OCI-LY1 (cell line): ENCODE measurements around the gene TBX20.

Source experiments
- EZH2 ChIP-seq: fragments of 200-600 bp; sonication (generic), shearing (Covaris generic); IDR thresholded peaks from 2 replicates; pipeline ENCODE4 v1.8.0; 2017; ENCODE audit warnings: borderline replicate concordance, mixed run types, mild to moderate bottlenecking, antibody characterized with exemption, low read length, moderate library complexity, mixed read lengths
- TF ChIP-seq, protein P1 (sequence below): fragments of 200-600 bp; sonication (generic), shearing (Covaris generic); IDR thresholded peaks from 2 replicates; pipeline ENCODE4 v1.5.1; 2017; ENCODE audit warnings: mild to moderate bottlenecking, antibody characterized with exemption, low read length, moderate library complexity, mixed read lengths

DNA sequence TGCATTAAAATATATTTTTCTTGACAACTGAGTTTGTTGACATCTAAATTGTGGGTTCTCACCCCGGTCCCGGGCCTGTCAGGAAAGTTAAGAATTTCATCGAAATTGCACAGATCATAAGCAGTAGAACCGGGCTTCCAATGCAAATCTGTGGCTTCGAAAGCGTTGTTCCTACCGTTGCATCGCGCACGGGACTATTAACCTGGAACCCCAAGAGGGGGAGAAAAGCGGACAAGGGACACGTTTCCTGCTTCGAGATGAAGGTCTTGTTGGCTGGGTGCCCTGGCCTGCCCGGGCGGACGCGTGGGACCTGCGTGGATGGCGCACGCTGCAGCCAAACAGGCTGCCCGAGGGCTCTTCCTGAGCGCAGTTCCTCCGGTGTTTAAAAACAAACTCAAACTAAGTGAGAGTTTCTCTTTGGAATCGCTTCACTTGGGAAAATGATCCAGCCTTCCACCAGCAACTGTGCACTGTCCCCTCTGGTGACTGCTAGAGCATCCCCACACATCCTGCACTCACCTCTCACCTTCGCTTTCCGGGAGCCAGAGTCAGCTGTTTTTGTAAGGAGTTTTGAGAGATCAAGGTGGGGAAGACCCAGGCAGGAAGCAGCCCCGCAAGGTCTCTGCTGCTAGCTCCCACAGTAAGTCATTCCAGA, 5.1 kb upstream of the TBX20 start:
- TF ChIP-seq EZH2, result no peak
- TF ChIP-seq, protein P1, sequence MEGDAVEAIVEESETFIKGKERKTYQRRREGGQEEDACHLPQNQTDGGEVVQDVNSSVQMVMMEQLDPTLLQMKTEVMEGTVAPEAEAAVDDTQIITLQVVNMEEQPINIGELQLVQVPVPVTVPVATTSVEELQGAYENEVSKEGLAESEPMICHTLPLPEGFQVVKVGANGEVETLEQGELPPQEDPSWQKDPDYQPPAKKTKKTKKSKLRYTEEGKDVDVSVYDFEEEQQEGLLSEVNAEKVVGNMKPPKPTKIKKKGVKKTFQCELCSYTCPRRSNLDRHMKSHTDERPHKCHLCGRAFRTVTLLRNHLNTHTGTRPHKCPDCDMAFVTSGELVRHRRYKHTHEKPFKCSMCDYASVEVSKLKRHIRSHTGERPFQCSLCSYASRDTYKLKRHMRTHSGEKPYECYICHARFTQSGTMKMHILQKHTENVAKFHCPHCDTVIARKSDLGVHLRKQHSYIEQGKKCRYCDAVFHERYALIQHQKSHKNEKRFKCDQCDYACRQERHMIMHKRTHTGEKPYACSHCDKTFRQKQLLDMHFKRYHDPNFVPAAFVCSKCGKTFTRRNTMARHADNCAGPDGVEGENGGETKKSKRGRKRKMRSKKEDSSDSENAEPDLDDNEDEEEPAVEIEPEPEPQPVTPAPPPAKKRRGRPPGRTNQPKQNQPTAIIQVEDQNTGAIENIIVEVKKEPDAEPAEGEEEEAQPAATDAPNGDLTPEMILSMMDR, result no peak
